Measurements from ENCODE around the gene ACE.

Gene ACE

DNA sequence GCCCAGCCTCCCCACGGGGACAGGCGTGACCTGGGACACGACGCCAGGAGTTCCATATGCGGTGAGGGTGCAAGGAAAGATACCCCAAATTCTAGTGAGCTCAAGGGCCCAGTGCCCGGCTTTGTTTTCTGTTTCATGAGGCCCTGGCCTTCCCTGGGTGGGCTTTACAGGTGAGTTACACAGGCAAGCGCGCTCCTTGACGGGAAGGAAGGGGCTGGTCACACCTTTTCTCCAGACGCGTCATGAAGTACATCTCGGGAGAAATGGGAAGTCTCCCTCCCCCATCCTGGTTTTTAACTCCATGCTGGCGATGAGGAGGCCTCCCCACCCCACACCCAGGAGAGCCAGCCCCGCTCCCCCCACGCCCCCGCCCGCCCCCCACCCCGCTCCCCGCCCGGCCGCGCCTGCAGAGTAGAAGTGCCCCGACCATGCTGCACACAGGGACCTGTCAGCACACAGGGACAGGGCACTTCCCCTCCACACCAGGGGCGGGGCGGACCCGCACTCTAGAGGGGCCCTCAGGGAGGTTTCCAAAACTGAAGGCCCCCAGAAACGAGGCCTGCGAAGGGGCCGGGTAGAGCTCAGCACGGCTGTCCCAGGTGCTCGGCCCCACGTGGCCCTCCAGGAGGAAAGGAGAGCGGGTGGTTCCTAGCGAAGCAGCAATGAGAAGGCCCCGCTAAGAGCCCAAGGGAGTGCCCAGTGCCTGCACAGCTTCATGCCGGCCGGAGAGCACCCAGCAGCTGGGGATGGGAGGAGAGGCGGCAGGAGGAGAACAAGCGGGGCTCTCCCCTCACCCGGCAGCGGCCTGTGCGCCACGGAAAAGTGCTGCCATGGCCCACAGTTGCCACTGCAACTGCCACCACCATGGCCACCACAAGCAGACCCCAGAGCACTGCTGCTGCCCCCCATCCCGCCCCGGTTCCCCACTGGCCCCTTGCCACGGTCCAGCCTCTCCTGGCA, 38.5 kb upstream of the ACE start:
- no peak for DNase-seq
- Histone ChIP-seq H4K5ac (ENCODE audit: low read length) (no peak overlapping the region), H3K27ac (ENCODE audit: low read depth, low read length) (no peak overlapping the region), H3K18ac (ENCODE audit: low read length) (no peak overlapping the region), H3K4me3 (ENCODE audit: low read length) (no peak overlapping the region), H3K79me1 (ENCODE audit: low read length) (no peaks in the 10 kb centered on the region), H2BK15ac (replicated peaks; ENCODE audit: low read depth) (no peak overlapping the region), H3K4me1 (ENCODE audit: control insufficient read depth, low read depth, low read length) (no peaks in the 10 kb centered on the region), H3K4ac (ENCODE audit: low read depth, low read length) (no peak overlapping the region), H3K79me2 (ENCODE audit: control insufficient read depth, insufficient read depth, low read length) (no peaks in the 10 kb centered on the region), H3K23ac (ENCODE audit: low read length) (no peak overlapping the region), H3K9ac (ENCODE audit: low read length) (no peak overlapping the region), H2BK120ac (ENCODE audit: low read depth, low read length) (no peak overlapping the region), H4K8ac (ENCODE audit: low read depth, low read length) (no peak overlapping the region), H2AK5ac (ENCODE audit: low read length) (no peak overlapping the region), H3K56ac (ENCODE audit: low read length) (no peak overlapping the region), H2BK5ac (ENCODE audit: low read length) (no peak overlapping the region), H3K27me3 (ENCODE audit: insufficient read depth, low read length, poor library complexity) (no peaks in the 10 kb centered on the region), H3K36me3 (ENCODE audit: control insufficient read depth, insufficient read depth, low read length) (no peaks in the 10 kb centered on the region), H3K4me2 (ENCODE audit: low read length) (no peak overlapping the region)
- WGBS (ENCODE audit: extremely low coverage, insufficient coverage, low lambda C conversion rate) = no CpG with 5 or more reads among the region's 46 CpGs

DNA sequence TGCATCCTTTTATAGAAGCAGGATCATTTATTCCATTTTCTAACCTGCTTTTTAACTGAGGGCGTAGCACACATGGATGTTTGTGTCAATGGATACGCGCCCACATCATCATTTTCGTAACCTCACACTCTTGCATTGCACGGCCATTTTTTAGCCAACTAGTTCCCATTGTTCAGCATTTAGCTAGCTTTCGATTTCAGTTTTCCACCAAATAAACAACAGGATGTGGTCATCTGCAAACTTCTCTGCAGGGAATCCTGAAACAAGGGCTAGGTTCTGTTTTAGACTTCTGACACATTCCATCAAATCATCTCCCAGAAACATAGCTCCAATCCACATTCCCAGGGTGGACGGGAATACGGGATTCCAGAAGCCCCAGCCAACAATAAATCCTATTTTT, 37.2 kb upstream of the ACE start:
- H3K36me3 ChIP-seq (ENCODE audit: control insufficient read depth, insufficient read depth, low read length) = no peaks in the 10 kb centered on the region
- no peak overlapping the region for H4K5ac ChIP-seq (ENCODE audit: low read length)
- no peak overlapping the region for H3K4me2 ChIP-seq (ENCODE audit: low read length)
- H2BK120ac ChIP-seq (ENCODE audit: low read depth, low read length) = no peak overlapping the region
- no peaks in the 10 kb centered on the region for H3K4me1 ChIP-seq (ENCODE audit: control insufficient read depth, low read depth, low read length)
- H3K4me3 ChIP-seq (ENCODE audit: low read length) = no peak overlapping the region
- no peak overlapping the region for H3K18ac ChIP-seq (ENCODE audit: low read length)
- H3K79me1 ChIP-seq (ENCODE audit: low read length) = peaks cover 4% of the 10 kb centered on the region
- H4K8ac ChIP-seq (ENCODE audit: low read depth, low read length) = no peak overlapping the region
- H2AK5ac ChIP-seq (ENCODE audit: low read length) = no peak overlapping the region
- H3K4ac ChIP-seq (ENCODE audit: low read depth, low read length) = no peak overlapping the region
- no peak overlapping the region for H3K9ac ChIP-seq (ENCODE audit: low read length)
- H2BK15ac ChIP-seq (replicated peaks; ENCODE audit: low read depth) = no peak overlapping the region
- no peak for DNase-seq
- H3K56ac ChIP-seq (ENCODE audit: low read length) = no peak overlapping the region
- no peak overlapping the region for H3K27ac ChIP-seq (ENCODE audit: low read depth, low read length)
- H3K79me2 ChIP-seq (ENCODE audit: control insufficient read depth, insufficient read depth, low read length) = no peaks in the 10 kb centered on the region
- H3K27me3 ChIP-seq (ENCODE audit: insufficient read depth, low read length, poor library complexity) = no peaks in the 10 kb centered on the region
- WGBS (ENCODE audit: extremely low coverage, insufficient coverage, low lambda C conversion rate) = no CpG with 5 or more reads among the region's 8 CpGs
- H2BK5ac ChIP-seq (ENCODE audit: low read length) = no peak overlapping the region
- no peak overlapping the region for H3K23ac ChIP-seq (ENCODE audit: low read length)

DNA sequence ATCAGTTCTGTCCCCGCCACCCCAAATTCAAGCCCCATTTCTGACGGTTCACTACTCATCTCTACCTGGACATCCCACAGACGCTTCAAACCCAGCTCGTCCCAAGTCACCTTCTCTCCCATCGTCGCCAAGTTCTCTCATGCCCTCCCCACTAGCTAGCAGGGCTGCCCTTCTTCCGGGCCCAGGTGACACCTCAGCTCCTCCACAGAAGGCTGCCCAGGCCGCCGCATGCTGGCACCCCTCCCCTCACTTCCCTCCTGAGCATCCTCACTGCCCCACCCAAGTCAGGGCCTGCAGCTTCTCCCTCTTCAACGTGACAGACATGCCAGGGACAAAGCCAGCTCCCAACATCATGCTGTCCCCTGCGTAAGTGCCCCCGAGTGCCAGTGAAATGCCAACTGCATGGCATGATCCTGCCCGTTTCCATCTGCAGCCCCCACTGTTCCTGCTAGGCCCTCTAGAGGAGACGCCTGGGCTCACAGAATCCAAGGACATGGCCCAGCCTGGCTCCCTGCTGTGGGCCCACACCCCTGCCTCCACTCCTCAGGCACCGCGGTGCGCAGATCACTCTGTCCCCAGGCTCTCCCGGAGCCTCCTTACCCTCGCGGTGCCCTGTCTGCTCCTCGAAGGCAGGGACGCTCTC, 36.6 kb upstream of the ACE start:
- Histone ChIP-seq H2AK5ac (ENCODE audit: low read length) (no peak overlapping the region), H3K56ac (ENCODE audit: low read length) (no peak overlapping the region), H3K36me3 (ENCODE audit: control insufficient read depth, insufficient read depth, low read length) (no peaks in the 10 kb centered on the region), H3K4ac (ENCODE audit: low read depth, low read length) (no peak overlapping the region), H4K5ac (ENCODE audit: low read length) (no peak overlapping the region), H3K9ac (ENCODE audit: low read length) (no peak overlapping the region), H4K8ac (ENCODE audit: low read depth, low read length) (no peak overlapping the region), H3K27me3 (ENCODE audit: insufficient read depth, low read length, poor library complexity) (no peaks in the 10 kb centered on the region), H3K27ac (ENCODE audit: low read depth, low read length) (no peak overlapping the region), H3K4me3 (ENCODE audit: low read length) (no peak overlapping the region), H2BK15ac (replicated peaks; ENCODE audit: low read depth) (no peak overlapping the region), H3K23ac (ENCODE audit: low read length) (no peak overlapping the region), H3K79me1 (ENCODE audit: low read length) (peaks cover 4% of the 10 kb centered on the region), H2BK5ac (ENCODE audit: low read length) (no peak overlapping the region), H2BK120ac (ENCODE audit: low read depth, low read length) (no peak overlapping the region), H3K18ac (ENCODE audit: low read length) (no peak overlapping the region), H3K79me2 (ENCODE audit: control insufficient read depth, insufficient read depth, low read length) (no peaks in the 10 kb centered on the region), H3K4me1 (ENCODE audit: control insufficient read depth, low read depth, low read length) (no peaks in the 10 kb centered on the region), H3K4me2 (ENCODE audit: low read length) (no peak overlapping the region)
- no peak for DNase-seq
- WGBS (ENCODE audit: extremely low coverage, insufficient coverage, low lambda C conversion rate) = no CpG with 5 or more reads among the region's 22 CpGs

DNA sequence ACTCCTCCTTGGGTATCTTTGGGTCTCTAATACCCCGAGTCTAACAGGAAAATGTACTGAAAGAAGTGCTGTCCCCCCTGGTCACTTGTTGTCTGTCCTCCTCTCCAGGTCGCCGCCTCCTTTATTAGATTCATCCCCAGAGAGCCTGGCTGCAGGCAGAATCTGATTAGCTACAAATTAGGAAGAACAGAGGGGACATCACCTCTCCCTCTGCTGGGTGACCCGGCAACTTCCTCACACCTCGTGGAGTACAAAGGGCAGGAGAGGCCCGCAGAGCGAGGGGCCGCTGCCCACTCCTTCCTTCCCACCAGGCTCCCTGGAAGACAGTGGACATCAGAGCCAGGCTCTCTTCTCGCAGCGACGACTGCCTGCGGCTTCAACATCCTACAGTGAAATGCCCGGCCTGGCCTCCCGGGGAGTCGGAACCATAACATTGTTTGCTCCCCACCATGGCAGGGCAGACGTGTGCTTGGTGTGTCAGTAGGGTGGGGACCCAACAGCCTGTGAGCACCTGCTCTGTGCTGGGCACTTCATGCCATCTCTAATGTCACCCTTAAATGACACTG, 36.0 kb upstream of the ACE start:
- no CpG with 5 or more reads among the region's 16 CpGs for WGBS (ENCODE audit: extremely low coverage, insufficient coverage, low lambda C conversion rate)
- H3K4me1 ChIP-seq (ENCODE audit: control insufficient read depth, low read depth, low read length) = no peaks in the 10 kb centered on the region
- no peak overlapping the region for H3K9ac ChIP-seq (ENCODE audit: low read length)
- H3K36me3 ChIP-seq (ENCODE audit: control insufficient read depth, insufficient read depth, low read length) = no peaks in the 10 kb centered on the region
- H2AK5ac ChIP-seq (ENCODE audit: low read length) = no peak overlapping the region
- no peaks in the 10 kb centered on the region for H3K79me2 ChIP-seq (ENCODE audit: control insufficient read depth, insufficient read depth, low read length)
- no peak overlapping the region for H3K4me3 ChIP-seq (ENCODE audit: low read length)
- H3K23ac ChIP-seq (ENCODE audit: low read length) = no peak overlapping the region
- H3K18ac ChIP-seq (ENCODE audit: low read length) = no peak overlapping the region
- H4K8ac ChIP-seq (ENCODE audit: low read depth, low read length) = no peak overlapping the region
- H3K4ac ChIP-seq (ENCODE audit: low read depth, low read length) = no peak overlapping the region
- H4K5ac ChIP-seq (ENCODE audit: low read length) = no peak overlapping the region
- peaks cover 4% of the 10 kb centered on the region for H3K79me1 ChIP-seq (ENCODE audit: low read length)
- no peak overlapping the region for H2BK15ac ChIP-seq (replicated peaks; ENCODE audit: low read depth)
- DNase-seq = no peak
- H3K56ac ChIP-seq (ENCODE audit: low read length) = no peak overlapping the region
- no peaks in the 10 kb centered on the region for H3K27me3 ChIP-seq (ENCODE audit: insufficient read depth, low read length, poor library complexity)
- no peak overlapping the region for H3K27ac ChIP-seq (ENCODE audit: low read depth, low read length)
- no peak overlapping the region for H2BK5ac ChIP-seq (ENCODE audit: low read length)
- H3K4me2 ChIP-seq (ENCODE audit: low read length) = no peak overlapping the region
- H2BK120ac ChIP-seq (ENCODE audit: low read depth, low read length) = no peak overlapping the region

DNA sequence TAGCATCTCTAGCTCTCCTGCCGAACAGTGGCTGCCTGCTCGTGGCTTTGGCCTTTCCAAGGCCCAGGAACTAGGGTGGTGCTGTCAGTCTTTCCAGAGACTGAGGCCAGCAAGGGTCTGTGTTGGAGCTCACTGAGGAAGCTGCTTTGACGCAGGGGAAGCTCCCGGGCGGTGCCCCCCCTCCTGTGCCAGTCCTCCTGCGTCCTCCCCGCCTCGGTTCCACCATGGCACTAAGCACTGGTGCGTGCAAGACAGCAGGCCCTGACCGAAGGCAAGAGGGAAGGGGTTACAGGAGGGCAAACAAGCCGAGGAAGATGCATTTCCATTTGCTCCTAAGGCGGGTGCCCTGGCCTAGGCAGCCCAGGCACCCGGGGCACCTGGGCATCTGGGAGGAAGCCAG, 35.2 kb upstream of the ACE start:
- no peak overlapping the region for H3K4me3 ChIP-seq (ENCODE audit: low read length)
- no peak overlapping the region for H2BK5ac ChIP-seq (ENCODE audit: low read length)
- no peaks in the 10 kb centered on the region for H3K27me3 ChIP-seq (ENCODE audit: insufficient read depth, low read length, poor library complexity)
- no peak overlapping the region for H2BK15ac ChIP-seq (replicated peaks; ENCODE audit: low read depth)
- H3K27ac ChIP-seq (ENCODE audit: low read depth, low read length) = no peak overlapping the region
- no peak overlapping the region for H3K18ac ChIP-seq (ENCODE audit: low read length)
- no peak overlapping the region for H4K5ac ChIP-seq (ENCODE audit: low read length)
- H3K79me2 ChIP-seq (ENCODE audit: control insufficient read depth, insufficient read depth, low read length) = no peaks in the 10 kb centered on the region
- no peak overlapping the region for H2BK120ac ChIP-seq (ENCODE audit: low read depth, low read length)
- no peak overlapping the region for H3K23ac ChIP-seq (ENCODE audit: low read length)
- H3K56ac ChIP-seq (ENCODE audit: low read length) = no peak overlapping the region
- H3K79me1 ChIP-seq (ENCODE audit: low read length) = peaks cover 4% of the 10 kb centered on the region
- no CpG with 5 or more reads among the region's 13 CpGs for WGBS (ENCODE audit: extremely low coverage, insufficient coverage, low lambda C conversion rate)
- no peak overlapping the region for H2AK5ac ChIP-seq (ENCODE audit: low read length)
- H4K8ac ChIP-seq (ENCODE audit: low read depth, low read length) = no peak overlapping the region
- H3K4me2 ChIP-seq (ENCODE audit: low read length) = no peak overlapping the region
- H3K9ac ChIP-seq (ENCODE audit: low read length) = no peak overlapping the region
- no peak for DNase-seq
- H3K4me1 ChIP-seq (ENCODE audit: control insufficient read depth, low read depth, low read length) = no peaks in the 10 kb centered on the region
- H3K4ac ChIP-seq (ENCODE audit: low read depth, low read length) = no peak overlapping the region
- H3K36me3 ChIP-seq (ENCODE audit: control insufficient read depth, insufficient read depth, low read length) = no peaks in the 10 kb centered on the region
